Esophagus squamous epithelium (tissue), 4 donors: ENCODE measurements around the gene CDC25B.

Source experiments
- CTCF ChIP-seq, 6 experiments: fragments of 450-650 bp in 4 of 6; fragments of 200-600 bp in 2 of 6; sonication (generic) in 2 of 6; IDR thresholded peaks; one replicate each; pipeline ENCODE4 v1.5.1; 2016 to 2019; ENCODE audit warnings: antibody characterized with exemption in 6 of 6, mild to moderate bottlenecking in 4 of 6, moderate library complexity in 4 of 6
- POLR2A ChIP-seq, 4 donors: fragments of 450-650 bp; IDR thresholded peaks; one replicate each; pipeline ENCODE4 v1.6.1; 2017; ENCODE audit warnings: antibody characterized with exemption in 4 of 4, mild to moderate bottlenecking in 4 of 4, moderate library complexity in 3 of 4

- no peak for TF ChIP-seq CTCF (IDR thresholded peaks at IDR 0.05)
- no peak for TF ChIP-seq POLR2A (IDR thresholded peaks at IDR 0.05)
Observed at GRCh38 chr20:3796477-3797225, 541 bp downstream of the CDC25B start.
